Measurements from ENCODE around the gene CPVL.
"Not testable (repeated sequence)": the region's sequence is repeated elsewhere in the genome, so short reads cannot be mapped to it uniquely, and the experiment has no call there.

Gene CPVL

DNA sequence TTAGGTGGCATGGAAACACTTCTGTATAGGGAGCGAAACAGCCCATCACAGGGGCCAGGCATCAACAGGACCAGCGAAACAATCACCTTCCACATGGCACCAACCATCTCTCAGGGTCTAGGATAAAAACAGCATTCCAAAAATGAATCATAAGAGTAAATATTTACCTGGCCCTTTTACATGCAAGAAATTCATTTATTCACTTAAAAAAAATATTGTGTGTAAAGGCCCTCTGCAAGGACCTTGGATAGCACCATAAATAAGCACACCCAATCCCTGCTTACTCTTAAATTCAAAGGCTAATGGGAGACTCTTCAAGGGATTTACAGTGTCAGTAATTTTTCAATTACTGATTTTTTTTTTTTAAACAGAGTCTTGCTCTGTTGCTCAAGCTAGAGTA, 25.4 kb downstream of the CPVL start:
- in situ Hi-C loops (cut with MboI; ENCODE audit: low sequenced_read_pairs) = no loop called here

DNA sequence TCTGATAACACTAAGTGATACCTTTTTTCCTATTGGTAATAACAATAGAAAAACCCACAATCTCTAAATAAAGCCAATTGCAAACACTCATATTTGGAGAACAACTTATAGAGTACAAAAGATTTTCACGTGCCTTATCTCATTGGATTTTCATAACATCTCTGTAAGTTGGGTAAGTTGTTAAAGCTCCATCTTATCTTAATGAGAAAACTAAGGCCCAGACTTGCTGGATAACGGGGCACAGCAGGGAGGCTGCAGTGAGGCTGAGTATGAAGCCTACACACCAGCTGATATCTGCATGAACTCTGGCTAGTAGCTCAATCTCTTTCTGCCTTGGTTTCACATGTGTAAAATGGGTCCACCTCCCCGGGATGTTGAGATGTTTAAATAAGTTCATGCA, 26.8 kb downstream of the CPVL start:
- in situ Hi-C loops (cut with MboI; ENCODE audit: low sequenced_read_pairs) = no loop called here

DNA sequence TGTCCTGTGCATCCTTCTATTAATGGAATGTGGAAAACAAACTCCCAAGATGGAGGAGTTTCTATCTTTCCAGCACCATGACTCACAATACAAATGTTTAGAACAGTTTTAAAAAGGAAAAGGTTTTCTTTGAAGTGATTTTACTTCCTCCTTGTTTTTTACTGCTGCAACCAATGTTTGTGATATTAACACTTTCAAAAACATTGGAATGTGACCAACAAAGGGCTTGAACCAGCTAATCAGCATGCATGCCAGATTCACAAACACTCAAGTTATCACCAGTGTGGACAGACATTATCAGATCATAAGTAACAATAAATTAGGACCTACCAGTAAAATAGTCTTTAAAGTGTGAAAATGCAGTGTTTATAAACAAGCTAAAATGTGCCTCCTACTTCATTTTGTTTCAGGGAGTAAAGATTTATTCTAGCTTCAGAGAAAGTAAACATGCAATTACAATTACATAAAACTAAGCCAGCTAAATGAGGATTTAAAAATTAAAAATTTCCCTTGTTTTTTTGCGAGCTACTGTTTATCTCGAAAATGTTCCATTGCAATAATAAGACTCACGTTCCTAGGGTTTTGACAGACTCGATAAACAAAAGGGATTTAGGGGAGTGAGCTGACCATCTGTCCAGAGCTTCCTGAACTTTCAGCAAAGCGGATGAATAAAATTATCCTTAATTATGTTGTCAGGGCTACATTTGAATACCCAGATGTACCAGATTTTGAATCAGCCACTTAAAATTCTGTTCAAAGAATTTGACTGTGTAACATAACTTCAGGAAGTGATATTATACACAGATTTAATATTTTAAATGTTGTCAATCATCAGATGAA, 29.8 kb downstream of the CPVL start:
- in situ Hi-C loops (cut with MboI; ENCODE audit: low sequenced_read_pairs) = no loop called here

DNA sequence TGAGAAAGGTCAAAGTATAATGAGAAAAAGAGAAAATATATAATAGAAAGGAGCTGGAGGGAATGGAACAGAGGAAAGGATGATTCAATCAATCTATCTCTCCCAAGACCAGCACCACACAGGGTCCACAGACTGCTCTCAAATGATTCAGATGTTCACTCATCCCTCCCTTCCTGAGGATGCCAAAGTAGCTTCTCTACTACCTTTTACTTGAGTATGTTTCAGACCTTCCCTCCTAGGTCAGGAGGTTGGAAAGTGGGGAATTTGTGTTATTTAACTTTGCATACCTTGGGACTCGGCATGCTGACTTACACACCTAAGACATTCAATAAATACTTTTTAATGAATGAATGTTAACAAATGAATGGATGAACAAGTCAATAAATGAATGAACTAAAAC, 30.6 kb downstream of the CPVL start:
- in situ Hi-C loops (cut with MboI; ENCODE audit: low sequenced_read_pairs) = no loop called here

DNA sequence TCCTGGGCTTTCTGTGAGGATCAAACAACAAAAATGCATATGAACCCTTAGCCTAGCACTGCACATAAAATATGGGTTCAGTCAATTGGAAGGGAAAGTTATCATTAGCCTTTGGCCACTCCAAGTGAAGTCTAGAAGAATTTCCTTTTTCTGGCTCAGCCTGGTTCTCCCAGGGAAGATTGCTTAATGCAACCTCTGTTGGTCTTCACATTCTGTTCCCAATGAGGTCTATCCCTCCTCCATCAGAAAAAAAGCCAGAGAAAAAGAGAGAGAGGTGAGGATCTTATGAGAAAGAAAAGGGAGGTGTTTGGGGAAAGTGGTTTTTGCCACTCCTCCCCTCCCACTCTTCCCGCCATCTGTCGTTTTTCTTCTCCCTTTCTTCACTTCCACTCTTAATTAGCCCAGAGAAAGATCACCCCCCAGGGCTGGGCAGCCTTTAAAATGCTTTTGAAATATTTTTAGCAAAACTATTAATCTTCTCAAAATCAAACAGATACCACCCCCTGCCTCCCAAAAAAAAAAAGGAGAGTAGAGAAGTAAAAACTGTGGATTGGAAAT, 31.1 kb downstream of the CPVL start:
- in situ Hi-C loops (cut with MboI; ENCODE audit: low sequenced_read_pairs) = no loop called here

DNA sequence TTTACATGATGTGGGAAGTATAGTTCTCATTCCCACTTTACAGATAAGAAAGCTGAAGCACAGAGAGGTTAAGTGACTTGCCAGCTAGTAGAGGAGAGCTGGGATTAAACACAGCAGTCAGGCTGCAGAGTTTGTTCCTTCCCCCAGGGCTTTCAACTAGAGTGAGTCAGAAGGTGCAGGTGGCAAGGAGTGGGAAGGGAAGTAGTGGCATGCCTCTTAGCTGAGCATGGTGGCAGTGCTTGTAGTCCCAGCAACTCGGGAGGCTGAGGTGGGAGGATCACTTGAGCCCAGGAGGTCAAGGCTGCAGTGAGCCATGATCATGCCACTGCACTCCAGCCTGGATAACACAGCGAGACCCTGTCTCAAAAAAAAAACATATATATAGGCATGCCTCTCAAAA, 32.1 kb downstream of the CPVL start:
- in situ Hi-C loops (cut with MboI; ENCODE audit: low sequenced_read_pairs) = not testable (repeated sequence)

DNA sequence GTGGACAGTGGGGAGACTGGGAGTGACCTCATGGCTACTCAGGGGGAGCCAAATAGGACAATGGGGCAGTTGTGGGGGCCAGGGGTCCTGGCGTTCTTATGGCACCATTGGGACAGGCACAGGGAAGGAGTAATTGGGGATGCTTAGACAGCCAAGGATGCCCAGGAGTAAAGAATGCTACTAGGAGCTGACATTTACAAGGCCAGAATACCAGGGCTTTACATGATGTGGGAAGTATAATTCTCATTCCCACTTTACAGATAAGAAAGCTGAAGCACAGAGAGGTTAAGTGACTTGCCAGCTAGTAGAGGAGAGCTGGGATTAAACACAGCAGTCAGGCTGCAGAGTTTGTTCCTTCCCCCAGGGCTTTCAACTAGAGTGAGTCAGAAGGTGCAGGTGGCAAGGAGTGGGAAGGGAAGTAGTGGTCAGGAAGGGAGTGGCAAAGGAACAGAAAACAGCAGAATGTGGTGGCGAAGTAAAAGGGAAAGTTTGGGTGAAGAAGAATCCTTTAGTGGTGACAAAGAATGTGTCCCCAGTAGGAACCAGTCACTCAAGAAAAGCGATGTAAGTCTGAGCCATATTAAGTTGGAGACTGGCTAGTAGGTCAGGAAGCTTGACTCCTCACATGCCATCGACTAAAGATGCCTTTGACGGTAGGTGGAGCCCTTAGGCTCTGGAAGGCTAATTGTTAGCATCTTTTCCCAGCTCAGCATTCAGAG, 32.8 kb downstream of the CPVL start:
- in situ Hi-C loops (cut with MboI; ENCODE audit: low sequenced_read_pairs) = no loop called here

DNA sequence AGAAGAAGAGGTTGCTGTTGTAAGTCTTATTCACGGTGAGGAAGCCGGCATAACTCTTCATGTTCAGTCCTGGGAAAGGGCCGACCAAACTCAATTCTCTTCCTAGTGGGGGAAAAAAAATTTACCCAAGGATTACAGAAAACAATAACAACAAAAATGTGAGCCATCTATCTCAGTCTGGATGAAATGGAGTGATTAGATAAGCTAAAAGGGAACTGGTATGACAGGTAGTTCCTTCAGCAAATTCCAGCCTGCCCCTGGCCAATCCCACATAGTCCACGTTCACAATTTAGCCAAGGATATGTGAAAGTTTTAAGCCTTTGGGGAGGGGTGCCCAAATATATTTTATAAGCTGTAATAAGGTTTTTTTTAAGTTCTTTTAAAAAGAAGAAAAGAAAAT, 33.6 kb downstream of the CPVL start:
- in situ Hi-C loops (cut with MboI; ENCODE audit: low sequenced_read_pairs) = no loop called here

DNA sequence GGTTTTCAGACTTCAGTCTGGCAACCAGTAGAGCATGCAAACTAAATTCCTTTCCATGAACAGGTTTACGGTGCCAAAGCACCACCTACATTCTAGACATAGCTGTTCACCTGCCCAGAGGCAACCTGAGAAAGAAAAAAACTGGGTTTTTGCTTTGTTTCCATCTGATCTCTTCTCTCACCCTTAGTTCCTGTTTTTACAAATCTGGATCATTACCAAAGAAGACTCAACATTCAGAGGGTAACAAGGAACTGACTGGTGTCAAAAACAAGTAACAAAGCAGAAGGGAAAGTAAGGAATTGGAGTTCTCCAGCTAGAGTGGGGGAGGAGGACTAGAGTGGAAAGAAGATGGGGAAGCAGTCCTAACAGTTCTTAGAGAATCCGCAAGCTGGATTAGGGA, 36.4 kb downstream of the CPVL start:
- in situ Hi-C loops (cut with MboI; ENCODE audit: low sequenced_read_pairs) = no loop called here

DNA sequence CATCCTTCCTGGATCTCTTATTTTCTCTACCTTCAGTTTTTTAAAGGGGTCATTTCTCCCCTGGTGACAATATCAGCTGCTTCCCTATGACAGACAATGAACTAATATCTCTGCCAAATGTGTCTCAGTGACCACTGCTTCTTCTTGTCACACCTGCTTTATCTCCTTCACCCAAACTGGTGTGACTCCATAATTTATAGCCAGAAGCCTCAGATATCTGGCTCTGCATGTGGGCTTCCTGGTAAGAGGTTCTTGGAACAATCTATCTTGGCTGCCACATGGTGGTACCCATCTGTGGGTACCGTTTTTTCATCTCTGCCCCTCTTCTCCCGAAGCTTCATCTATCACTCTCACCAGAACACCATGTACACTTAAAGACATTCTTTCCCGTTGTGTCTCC, 37.0 kb downstream of the CPVL start:
- in situ Hi-C loops (cut with MboI; ENCODE audit: low sequenced_read_pairs) = no loop called here

DNA sequence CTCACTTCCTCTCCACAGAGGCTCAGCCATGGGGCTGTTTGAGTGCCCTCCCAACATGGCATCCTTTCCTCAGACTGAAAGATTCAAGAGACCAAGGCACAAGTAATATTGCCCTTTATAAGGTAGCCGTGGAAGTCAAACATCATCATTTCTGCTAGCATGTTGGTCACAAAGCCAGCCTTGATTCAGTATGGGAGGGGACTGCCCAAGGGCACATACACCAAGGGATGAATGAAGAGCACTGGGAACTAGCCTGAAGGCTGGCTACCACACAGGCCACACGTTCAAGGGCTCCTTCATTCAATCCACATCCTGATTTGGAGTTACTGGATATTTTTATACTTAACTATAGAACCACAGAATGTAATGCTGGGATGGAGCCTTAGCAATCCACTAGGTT, 39.3 kb downstream of the CPVL start:
- in situ Hi-C loops (cut with MboI; ENCODE audit: low sequenced_read_pairs) = no loop called here

DNA sequence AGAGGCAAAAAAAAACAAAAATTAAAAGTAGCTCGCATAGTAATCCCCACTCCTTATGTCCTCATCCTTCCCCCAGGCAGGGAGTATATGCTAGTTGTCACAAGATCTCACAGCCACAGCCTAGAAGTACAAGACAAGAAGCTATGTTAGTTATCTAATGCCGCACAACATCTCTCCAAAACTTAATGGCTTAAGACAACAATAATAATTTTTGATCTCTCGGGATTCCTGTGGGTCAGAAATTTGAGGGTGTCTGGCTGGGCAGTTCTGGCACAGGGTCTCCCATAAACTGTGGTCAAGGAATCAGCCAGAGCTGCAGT, 39.7 kb downstream of the CPVL start:
- in situ Hi-C loops (cut with MboI; ENCODE audit: low sequenced_read_pairs) = no loop called here

DNA sequence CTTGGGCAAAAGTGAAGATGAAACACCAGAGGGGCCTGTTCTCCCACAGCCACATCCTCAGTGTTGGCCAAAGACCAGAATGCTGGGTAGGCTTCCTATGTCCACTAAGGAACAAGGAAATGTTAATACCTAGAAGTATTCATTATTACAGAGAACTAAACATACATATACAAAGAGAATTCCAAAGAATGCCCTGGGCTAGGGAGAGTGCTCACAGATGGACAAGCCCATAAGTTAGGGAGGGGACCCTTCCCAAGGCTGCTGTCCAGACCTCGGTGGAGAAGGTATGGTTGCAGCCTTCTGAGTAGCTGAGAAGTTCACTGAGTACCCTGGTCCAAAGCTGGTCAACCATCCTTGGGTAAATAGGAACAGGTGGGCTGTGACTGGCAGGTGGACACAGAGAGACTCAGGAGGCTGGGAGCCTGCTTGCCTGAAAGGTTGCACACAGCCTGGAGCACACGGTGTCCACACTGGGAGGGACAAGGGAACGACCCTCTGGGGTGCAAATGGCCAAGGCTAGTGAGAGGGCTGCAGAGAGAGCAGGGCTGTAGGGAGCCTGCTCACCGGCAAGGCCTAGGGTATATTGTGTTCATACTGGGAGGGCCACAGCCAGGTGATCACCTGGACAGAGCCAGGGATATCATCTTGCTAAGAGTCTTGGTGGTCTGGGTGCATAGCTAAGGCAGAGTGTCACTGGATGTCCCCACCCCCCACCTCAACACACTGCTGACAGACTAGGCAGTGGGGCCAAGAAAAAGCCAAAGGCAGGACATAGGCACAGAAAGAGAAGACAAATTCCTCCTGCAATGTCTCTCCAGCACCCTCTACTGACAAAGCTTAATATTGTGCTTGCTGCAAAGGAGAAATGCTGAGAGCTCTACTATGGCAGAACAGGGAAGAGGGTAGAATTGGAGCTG, 40.3 kb downstream of the CPVL start:
- in situ Hi-C loops (cut with MboI; ENCODE audit: low sequenced_read_pairs) = no loop called here

DNA sequence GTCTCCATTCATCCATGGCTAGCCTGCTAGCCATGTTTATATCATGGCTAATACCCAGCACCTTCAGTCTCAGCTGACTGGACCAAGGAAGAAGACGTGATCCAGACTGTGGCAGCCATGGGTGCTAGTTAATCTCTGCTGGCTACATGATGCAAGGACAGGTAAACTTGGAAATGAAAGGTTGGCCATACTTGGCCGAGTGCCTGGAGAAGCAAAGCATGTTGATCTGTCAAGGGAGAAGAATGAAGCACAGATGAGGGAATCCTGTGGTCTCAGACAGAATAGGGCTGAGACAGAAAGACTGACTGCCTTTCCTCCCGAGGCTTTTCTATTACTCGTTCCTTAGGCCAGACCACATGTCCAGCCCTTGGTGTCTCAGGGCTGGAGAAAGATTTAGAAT, 41.1 kb downstream of the CPVL start:
- in situ Hi-C loops (cut with MboI; ENCODE audit: low sequenced_read_pairs) = no loop called here

DNA sequence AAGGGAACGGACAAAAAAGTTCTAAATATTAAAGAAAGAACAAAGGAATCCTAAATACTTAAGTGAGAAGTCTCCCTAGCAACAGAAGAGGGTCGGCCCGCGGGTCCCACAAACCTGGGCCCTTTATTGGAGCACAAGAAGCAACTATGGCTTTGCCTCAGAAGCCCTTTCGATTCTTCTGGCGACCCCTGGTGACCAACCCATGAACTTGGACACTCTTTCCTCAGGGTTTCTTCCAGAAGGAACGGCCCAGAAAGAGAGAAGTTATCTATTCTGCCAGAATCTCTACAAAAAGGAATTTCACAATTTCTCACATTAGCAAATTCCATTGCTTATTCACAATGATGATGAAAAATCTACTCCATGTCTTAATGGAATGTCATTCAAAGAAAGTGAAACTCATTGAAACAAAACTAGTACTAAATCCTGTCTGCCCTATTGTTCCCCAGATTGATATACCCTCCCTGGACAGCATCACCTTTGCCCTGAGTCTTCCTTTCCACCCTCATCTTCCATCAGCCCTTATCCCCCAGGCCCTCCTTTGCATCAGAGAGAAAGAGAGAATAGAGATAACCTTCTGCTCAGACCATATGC, 43.7 kb downstream of the CPVL start:
- in situ Hi-C loops (cut with MboI; ENCODE audit: low sequenced_read_pairs) = no loop called here

DNA sequence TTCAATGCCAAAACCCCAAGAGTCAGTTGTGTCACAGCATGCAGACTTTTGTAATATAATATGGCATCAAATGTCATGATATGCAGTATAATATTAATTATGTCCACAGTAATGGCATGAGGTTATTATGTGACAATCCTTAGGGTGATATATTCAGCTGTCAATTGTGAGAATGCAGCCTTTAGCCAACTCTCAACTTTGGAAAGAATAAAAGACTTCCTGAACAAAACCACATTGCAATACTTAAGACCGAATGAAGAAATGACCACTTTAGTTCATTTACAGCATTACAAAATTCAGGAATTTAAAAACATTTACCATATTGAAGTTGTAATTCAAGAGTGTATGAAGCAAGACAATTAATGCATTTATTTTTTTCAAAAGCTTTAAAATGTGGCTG, 45.4 kb downstream of the CPVL start:
- in situ Hi-C loops (cut with MboI; ENCODE audit: low sequenced_read_pairs) = no loop called here

DNA sequence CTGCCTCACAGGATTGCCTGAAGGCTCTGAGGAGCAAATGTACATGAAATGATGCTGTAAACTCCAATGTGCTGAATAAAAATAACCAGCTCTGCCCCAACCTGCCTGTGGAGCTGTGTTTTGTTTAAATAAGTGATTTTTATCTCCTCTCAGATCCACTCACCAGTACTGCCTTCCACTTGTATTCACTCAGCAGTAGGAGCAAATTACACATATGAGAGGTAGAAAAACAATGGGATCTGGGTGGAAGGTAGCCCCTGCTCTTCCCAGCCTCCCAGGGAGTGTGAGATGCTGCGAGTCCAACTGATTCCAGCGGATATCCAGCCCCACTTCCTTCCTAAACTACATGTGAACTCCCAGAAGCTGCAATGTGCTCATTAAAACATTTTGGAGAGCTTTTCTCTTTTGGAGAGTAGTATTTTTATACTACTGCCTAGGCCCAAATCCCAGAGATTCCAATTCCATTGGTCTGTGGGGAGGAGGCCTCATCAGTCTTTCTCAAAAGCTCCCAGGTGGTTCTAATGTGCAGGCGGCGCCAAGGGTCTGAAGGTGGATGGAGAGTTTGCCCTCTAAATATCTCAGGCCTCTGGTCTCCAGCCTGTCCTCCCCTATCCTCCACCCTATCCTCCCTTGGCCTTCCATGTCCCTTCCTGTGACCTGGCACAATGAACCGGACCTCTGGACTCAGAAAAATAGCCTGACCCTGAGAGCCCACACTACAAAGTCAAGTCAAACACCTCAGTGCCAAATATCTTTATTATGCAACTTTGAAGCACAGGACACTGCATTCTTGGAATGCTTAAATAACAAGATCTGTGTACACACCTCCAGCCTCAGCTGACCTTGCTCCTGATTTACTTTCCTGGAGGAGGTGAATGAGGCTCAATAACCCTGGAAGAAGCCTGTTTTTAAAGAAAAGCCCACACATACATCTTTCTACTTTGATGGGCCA, 46.2 kb downstream of the CPVL start:
- in situ Hi-C loops (cut with MboI; ENCODE audit: low sequenced_read_pairs) = no loop called here

DNA sequence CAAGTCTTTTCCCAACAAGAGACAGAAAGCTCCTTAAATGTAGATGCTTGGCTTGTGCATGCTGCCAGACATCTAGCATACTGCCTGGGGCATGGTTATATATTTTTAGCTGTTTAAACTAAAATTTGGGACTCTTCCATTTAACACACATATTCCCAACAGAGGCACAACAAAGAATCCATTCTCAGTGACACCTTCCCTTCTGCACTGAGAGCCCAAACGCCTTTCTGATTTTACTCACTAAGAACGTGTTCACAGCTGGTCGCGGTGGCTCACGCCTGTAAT, 49.9 kb downstream of the CPVL start:
- in situ Hi-C loops (cut with MboI; ENCODE audit: low sequenced_read_pairs) = no loop called here

DNA sequence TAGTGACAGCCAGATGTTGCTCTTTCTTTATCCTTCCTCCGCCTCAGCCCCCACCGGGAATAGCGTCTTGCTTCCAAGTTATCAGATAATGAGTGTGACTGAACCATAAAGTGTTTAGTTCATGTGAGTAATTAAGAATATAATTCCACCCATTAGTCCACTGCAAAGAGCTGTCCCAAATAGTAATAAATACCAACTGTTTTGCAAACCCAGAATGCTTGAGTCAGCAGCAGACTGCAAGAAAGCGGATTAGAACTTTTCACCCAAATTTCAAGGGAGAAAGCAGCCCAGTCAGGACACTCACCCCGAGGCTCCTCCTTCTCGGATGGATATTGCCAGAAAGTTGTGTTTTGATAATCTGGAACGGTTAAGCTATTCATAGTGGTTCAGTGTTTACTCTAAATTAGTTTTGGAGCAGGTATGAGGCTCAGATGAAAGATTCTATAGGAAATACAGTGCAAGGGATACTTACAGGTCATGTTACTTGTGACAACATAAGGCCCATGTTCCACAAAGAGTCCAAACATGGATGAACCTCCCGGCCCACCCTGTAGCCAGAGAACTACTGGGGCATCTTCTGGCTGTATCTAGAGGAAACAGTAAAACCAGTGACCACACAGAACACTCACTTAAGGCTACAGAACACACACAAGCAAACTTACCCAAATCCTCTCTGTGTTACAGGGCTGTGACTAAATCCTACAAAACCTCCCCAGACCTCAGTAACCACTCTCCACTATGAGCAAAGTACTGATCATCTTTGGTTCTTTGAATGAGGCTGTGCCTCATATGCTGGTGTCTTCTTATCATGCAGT, 50.5 kb downstream of the CPVL start:
- in situ Hi-C loops (cut with MboI; ENCODE audit: low sequenced_read_pairs) = no loop called here

Measured in hTERT RPE-1 (cell line).